ENCODE data around the gene ALPL. TPM values are rescaled to one million over a fixed set of nuclear protein-coding genes. Genes with fewer than 3 reads are reported as not detected.

Gene ALPL
- total RNA-seq, 1 donor from 2014 or later: 43.1 TPM

DNA sequence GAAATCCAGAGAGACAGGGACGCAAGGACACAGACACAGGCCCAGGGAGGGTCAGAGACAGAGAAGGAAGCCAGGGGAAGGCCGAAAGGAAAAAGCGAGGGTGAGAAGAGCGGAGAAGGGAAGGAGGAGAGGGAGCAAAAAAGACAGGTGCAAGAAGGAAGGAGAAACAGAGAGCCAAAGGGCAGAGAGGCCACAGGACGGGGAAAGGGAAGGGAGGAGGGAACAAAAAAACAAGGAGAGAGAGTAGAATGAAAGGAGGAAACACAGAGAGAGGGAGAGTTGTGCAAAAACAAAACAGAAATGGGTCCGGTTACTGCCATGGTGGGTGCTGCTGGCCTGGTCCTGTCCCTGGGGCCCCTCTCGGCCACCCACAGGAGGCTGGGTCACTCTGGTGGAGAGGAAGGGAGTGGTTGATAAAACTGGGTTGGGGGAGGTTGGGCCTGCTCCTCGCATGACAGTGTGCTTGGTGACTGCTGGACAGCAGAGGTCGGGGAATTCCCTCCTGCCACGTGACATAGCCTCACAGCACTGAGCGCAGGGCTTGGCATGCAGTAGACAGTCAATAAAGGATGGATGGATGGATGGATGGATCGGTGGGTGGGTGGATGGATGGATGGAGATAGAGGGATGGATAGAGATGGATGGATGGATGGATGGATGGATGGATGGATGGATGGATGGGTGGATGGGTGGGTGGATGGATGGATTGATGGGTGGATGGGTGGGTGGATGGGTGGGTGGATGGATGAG, 95.2 kb downstream of the ALPL start:
- no peak overlapping the region for H3K27ac Mint-ChIP-seq
- no peaks in the 10 kb centered on the region for H3K36me3 Mint-ChIP-seq
- H3K9me3 Mint-ChIP-seq: no peaks in the 10 kb centered on the region
- TF ChIP-seq, protein P1, sequence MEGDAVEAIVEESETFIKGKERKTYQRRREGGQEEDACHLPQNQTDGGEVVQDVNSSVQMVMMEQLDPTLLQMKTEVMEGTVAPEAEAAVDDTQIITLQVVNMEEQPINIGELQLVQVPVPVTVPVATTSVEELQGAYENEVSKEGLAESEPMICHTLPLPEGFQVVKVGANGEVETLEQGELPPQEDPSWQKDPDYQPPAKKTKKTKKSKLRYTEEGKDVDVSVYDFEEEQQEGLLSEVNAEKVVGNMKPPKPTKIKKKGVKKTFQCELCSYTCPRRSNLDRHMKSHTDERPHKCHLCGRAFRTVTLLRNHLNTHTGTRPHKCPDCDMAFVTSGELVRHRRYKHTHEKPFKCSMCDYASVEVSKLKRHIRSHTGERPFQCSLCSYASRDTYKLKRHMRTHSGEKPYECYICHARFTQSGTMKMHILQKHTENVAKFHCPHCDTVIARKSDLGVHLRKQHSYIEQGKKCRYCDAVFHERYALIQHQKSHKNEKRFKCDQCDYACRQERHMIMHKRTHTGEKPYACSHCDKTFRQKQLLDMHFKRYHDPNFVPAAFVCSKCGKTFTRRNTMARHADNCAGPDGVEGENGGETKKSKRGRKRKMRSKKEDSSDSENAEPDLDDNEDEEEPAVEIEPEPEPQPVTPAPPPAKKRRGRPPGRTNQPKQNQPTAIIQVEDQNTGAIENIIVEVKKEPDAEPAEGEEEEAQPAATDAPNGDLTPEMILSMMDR (conservative IDR thresholded peaks at IDR 0.05): no peak
- peaks cover 18% of the 10 kb centered on the region for H3K4me1 Mint-ChIP-seq (ENCODE audit: unreplicated experiment)
- H3K27me3 Mint-ChIP-seq: peaks cover 5% of the 10 kb centered on the region
- no peak for DNase-seq (ENCODE audit: extremely low spot score, unreplicated experiment)
- H3K4me3 Mint-ChIP-seq: no peak overlapping the region

DNA sequence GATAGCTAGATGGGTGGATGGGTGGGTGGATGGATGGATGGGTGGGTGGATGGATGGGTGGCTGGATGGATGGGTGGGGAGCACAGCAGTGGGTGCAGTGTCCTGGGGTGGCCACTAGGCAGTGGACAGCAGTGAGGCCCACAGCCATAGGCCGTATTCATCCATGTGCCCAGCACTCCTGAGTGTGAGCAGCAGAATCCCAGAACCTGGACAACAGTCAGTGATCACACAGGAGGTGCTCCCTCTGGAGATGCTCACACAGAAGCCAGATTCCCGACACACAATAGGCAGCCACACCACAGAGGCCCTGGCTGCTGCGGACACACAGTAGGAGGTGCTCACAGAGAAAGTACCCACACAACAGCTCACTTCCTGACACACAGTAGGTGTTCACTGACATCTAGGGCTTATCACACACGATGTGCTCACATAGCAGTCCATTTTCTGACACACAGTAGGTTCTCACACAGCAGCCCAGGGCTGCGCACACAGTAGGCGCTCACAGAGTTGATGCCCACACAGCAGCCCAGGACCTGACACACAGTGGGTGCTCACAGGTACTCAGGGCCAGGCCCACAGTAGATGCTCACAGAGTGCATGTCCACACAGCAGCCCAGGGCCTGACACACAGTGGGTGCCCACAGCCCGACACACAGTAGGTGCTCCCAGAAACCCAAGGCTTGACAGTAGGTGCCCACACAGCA, 95.9 kb downstream of the ALPL start:
- no peaks in the 10 kb centered on the region for H3K36me3 Mint-ChIP-seq
- no peak for DNase-seq (ENCODE audit: extremely low spot score, unreplicated experiment)
- H3K27ac Mint-ChIP-seq: no peak overlapping the region
- TF ChIP-seq, protein P1 (conservative IDR thresholded peaks at IDR 0.05): no peak
- H3K27me3 Mint-ChIP-seq: peaks cover 3% of the 10 kb centered on the region
- no peak overlapping the region for H3K4me3 Mint-ChIP-seq
- H3K4me1 Mint-ChIP-seq (ENCODE audit: unreplicated experiment): peaks cover 18% of the 10 kb centered on the region
- H3K9me3 Mint-ChIP-seq: no peaks in the 10 kb centered on the region

DNA sequence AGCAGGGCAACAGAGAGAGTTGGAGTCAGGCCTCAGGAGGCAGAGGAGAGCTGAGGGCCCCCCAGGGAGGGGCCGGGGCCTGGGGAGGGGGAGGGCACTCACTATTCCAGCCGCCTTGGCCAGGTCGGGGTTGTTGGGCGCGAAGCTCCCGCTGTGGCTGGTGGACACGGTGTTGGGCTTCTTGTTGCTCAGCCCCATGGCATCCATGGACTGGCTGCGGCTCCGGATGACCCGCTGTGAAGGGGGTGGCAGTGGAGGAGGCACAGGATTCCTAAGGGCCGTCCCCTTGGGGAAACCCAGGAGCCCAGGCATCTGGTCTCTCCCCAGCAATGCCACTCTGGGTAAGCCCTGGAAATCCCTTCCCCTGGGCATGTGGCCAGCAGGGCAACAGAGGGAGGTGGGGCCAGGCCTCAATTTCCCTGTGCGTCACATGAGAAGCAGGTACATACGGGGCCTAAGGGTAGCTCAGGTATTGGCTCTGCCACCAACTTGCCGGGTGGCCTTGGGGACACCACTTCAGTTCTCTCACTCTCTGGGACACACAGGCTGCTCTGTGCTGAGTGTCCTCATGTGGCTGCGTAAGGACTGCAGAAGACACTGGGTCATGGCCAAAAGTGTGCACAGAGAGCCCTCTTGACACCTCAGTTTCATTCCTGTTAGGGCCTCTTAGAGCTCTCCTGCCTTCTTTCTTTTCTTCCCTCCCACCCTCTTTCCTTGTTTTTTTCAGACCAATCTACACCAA, 96.9 kb downstream of the ALPL start:
- H3K27ac Mint-ChIP-seq: no peak overlapping the region
- peaks cover 22% of the 10 kb centered on the region for H3K4me1 Mint-ChIP-seq (ENCODE audit: unreplicated experiment)
- TF ChIP-seq, protein P1 (conservative IDR thresholded peaks at IDR 0.05): no peak
- H3K27me3 Mint-ChIP-seq: no peaks in the 10 kb centered on the region
- DNase-seq (ENCODE audit: extremely low spot score, unreplicated experiment): no peak
- no peak overlapping the region for H3K4me3 Mint-ChIP-seq
- no peaks in the 10 kb centered on the region for H3K9me3 Mint-ChIP-seq
- no peaks in the 10 kb centered on the region for H3K36me3 Mint-ChIP-seq

DNA sequence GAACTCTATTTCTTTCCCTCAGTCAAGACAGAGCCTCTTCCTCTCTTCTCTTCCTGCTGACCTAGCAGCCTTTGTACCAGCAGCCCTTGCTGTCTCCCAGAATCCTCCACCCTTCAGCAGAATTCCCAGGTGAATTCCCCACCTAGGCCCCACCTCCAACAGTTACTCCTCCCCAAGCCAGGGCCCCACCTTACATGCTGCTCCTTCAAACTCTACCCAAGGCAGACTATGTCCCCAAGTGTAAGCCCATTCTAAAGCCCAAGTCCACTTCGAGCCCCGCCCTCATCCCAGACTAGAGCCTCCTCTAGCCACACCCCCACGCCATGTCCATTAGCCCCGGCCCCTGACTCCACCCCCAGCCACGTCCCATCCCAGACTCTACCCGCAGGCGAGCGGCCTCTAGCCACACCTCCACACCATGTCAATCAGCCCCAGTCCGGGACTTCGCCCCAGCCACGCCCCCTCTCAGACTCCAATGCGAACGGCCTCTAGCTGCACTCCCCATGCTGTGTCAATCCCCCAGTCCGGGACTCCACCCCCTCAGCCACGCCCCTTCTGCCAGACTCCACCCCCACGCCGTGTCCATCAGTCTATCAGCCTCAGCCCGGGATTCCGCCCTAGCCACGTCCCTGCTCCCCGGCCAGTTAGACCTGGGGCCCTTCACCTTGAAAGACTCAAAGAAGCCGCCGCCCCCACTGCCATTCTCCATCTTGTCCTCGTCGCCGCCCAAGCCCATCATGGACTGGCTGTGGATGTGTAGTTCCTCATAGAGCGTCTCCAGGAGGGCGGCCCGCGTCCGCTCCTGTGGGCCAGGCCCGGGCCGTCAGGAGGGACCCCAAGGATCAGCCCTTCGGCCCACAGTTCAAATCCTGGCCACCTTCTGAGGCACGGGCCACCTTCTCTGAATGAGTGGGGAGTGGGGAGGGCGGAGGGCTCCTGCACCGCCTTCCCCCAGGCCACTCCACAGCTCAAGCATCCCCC, 98.6 kb downstream of the ALPL start:
- DNase-seq (ENCODE audit: extremely low spot score, unreplicated experiment): peak; percentile 88
- Mint-ChIP-seq H3K36me3 (no peaks in the 10 kb centered on the region), H3K27ac (peak overlapping the region; percentile 82), H3K9me3 (no peaks in the 10 kb centered on the region), H3K4me3 (peak overlapping the region; percentile 72), H3K4me1 (ENCODE audit: unreplicated experiment) (peaks cover 22% of the 10 kb centered on the region), H3K27me3 (no peaks in the 10 kb centered on the region)
- TF ChIP-seq, protein P1 (conservative IDR thresholded peaks at IDR 0.05): no peak

DNA sequence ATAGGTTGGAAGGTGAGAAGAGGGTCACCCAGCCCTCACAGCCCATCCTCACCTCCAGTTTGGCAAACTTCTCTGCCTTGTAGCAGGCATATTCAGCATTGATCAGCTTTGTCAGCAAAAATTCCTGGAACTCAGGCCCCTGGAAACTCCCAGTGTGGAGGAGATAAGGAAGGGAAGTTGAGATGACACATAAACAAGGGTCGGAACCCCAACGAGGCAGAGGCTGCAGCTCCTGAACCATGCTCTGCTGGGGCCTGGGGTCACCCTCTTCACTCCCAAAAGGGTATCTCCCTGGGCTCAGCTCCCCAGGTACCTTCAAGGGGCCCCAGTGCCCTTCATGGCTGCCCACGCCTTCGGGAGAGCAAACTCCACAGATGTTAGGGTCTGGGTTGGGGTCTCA, 99.6 kb downstream of the ALPL start:
- TF ChIP-seq, protein P1 (conservative IDR thresholded peaks at IDR 0.05): no peak
- no peaks in the 10 kb centered on the region for H3K9me3 Mint-ChIP-seq
- H3K27me3 Mint-ChIP-seq: no peaks in the 10 kb centered on the region
- H3K4me1 Mint-ChIP-seq (ENCODE audit: unreplicated experiment): peaks cover 22% of the 10 kb centered on the region
- DNase-seq (ENCODE audit: extremely low spot score, unreplicated experiment): no peak
- H3K4me3 Mint-ChIP-seq: no peak overlapping the region
- no peak overlapping the region for H3K27ac Mint-ChIP-seq
- no peaks in the 10 kb centered on the region for H3K36me3 Mint-ChIP-seq

Measured in type B pancreatic cell (in vitro differentiated cells).